ENCODE data around the gene MYOF.

GRCh38 chr10:93445097-93445960 lies 36.8 kb downstream of the MYOF start:
- TF ChIP-seq CTCF (IDR thresholded peaks at IDR 0.05) = no peak
- no peak for TF ChIP-seq POLR2A (IDR thresholded peaks at IDR 0.05)
- TF ChIP-seq EP300 (IDR thresholded peaks at IDR 0.05) = no peak

All from stomach (tissue), 4 donors.